ENCODE results near the gene PRRC2B.

Gene PRRC2B

GRCh38 chr9:131516930-131517329 is 123.0 kb downstream of the PRRC2B start:
- Histone ChIP-seq H2AFZ (ENCODE audit: low read length) (no peak overlapping the region), H3K27ac (ENCODE audit: low read length) (no peak overlapping the region), H4K20me1 (ENCODE audit: insufficient read depth, low read length) (no peaks in the 10 kb centered on the region), H3K4me2 (ENCODE audit: low read depth, low read length) (no peak overlapping the region), H3K9me3 (replicated peaks; ENCODE audit: insufficient read depth, low read length) (no peaks in the 10 kb centered on the region), H3K9ac (ENCODE audit: low read length) (no peak overlapping the region), H3K27me3 (replicated peaks; ENCODE audit: insufficient read depth, low read length) (no peaks in the 10 kb centered on the region), H3K36me3 (replicated peaks; ENCODE audit: insufficient read depth, low read length) (peaks cover 10% of the 10 kb centered on the region; the same call in 1 of the 2 replicates), H3K4me1 (ENCODE audit: low read length) (no peaks in the 10 kb centered on the region), H3K79me2 (ENCODE audit: low read length) (no peaks in the 10 kb centered on the region), H3K9me2 (replicated peaks; ENCODE audit: insufficient read depth, low read length) (no peaks in the 10 kb centered on the region), H3F3A (ENCODE audit: insufficient read depth, low read length) (no peaks in the 10 kb centered on the region), H3K4me3 (ENCODE audit: low read length) (no peak overlapping the region)
- TF ChIP-seq EZH2 (optimal IDR thresholded peaks at IDR 0.05; ENCODE audit: low read depth, low read length): no peak
- TF ChIP-seq EZH2phosphoT487 (IDR thresholded peaks at IDR 0.05; ENCODE audit: low read length): no peak
- no peak for TF ChIP-seq CTCF (IDR thresholded peaks at IDR 0.05; ENCODE audit: low read length)
- no peak for DNase-seq

GRCh38 chr9:131517761-131518190 is 123.9 kb downstream of the PRRC2B start:
- Histone ChIP-seq H3K9me3 (replicated peaks; ENCODE audit: insufficient read depth, low read length) (no peaks in the 10 kb centered on the region), H3K4me1 (ENCODE audit: low read length) (no peaks in the 10 kb centered on the region), H3K4me2 (ENCODE audit: low read depth, low read length) (no peak overlapping the region), H3K27ac (ENCODE audit: low read length) (no peak overlapping the region), H2AFZ (ENCODE audit: low read length) (no peak overlapping the region), H3K27me3 (replicated peaks; ENCODE audit: insufficient read depth, low read length) (no peaks in the 10 kb centered on the region), H3K4me3 (ENCODE audit: low read length) (no peak overlapping the region), H3K36me3 (replicated peaks; ENCODE audit: insufficient read depth, low read length) (peaks cover 10% of the 10 kb centered on the region; the same call in 1 of the 2 replicates), H3K9me2 (replicated peaks; ENCODE audit: insufficient read depth, low read length) (no peaks in the 10 kb centered on the region), H3F3A (ENCODE audit: insufficient read depth, low read length) (no peaks in the 10 kb centered on the region), H3K79me2 (ENCODE audit: low read length) (no peaks in the 10 kb centered on the region), H3K9ac (ENCODE audit: low read length) (no peak overlapping the region), H4K20me1 (ENCODE audit: insufficient read depth, low read length) (no peaks in the 10 kb centered on the region)
- no peak for TF ChIP-seq CTCF (IDR thresholded peaks at IDR 0.05; ENCODE audit: low read length)
- no peak for TF ChIP-seq EZH2 (optimal IDR thresholded peaks at IDR 0.05; ENCODE audit: low read depth, low read length)
- no peak for TF ChIP-seq EZH2phosphoT487 (IDR thresholded peaks at IDR 0.05; ENCODE audit: low read length)
- DNase-seq: no peak

- peaks cover 10% of the 10 kb centered on the region; the same call in 1 of the 2 replicates for H3K36me3 ChIP-seq (replicated peaks; ENCODE audit: insufficient read depth, low read length)
- H2AFZ ChIP-seq (ENCODE audit: low read length): no peak overlapping the region
- no peaks in the 10 kb centered on the region for H3K27me3 ChIP-seq (replicated peaks; ENCODE audit: insufficient read depth, low read length)
- H3K4me1 ChIP-seq (ENCODE audit: low read length): no peaks in the 10 kb centered on the region
- no peaks in the 10 kb centered on the region for H3K9me3 ChIP-seq (replicated peaks; ENCODE audit: insufficient read depth, low read length)
- H3K4me3 ChIP-seq (ENCODE audit: low read length): no peak overlapping the region
- TF ChIP-seq EZH2phosphoT487 (IDR thresholded peaks at IDR 0.05; ENCODE audit: low read length) (no peak), CTCF (IDR thresholded peaks at IDR 0.05; ENCODE audit: low read length) (no peak), EZH2 (optimal IDR thresholded peaks at IDR 0.05; ENCODE audit: low read depth, low read length) (no peak)
- H3K4me2 ChIP-seq (ENCODE audit: low read depth, low read length): no peak overlapping the region
- DNase-seq: no peak
- no peak overlapping the region for H3K9ac ChIP-seq (ENCODE audit: low read length)
- H3K79me2 ChIP-seq (ENCODE audit: low read length): no peaks in the 10 kb centered on the region
- H3K9me2 ChIP-seq (replicated peaks; ENCODE audit: insufficient read depth, low read length): no peaks in the 10 kb centered on the region
- no peak overlapping the region for H3K27ac ChIP-seq (ENCODE audit: low read length)
- H4K20me1 ChIP-seq (ENCODE audit: insufficient read depth, low read length): no peaks in the 10 kb centered on the region
- H3F3A ChIP-seq (ENCODE audit: insufficient read depth, low read length): no peaks in the 10 kb centered on the region
Measured at GRCh38 chr9:131518553-131518952, 124.7 kb downstream of the PRRC2B start.
